PC-3 (cell line): ENCODE measurements around the gene HIGD1C. TPM values are rescaled to one million over a fixed set of nuclear protein-coding genes. Genes with fewer than 3 reads are reported as not detected.

Experiments
- ATAC-seq: fragments of 200-7000 bp; cut with Tn5 transposase; 2 replicates; pipeline ENCODE4 v1.9.1; 2020; ENCODE audit warnings: mild to moderate bottlenecking, moderate library complexity
- BruUV-seq: library from RNA; stranded (reverse); fragments of 400-500 nt; replicated peaks from 2 replicates; lab custom pipeline; 2021; lab: Mats Ljungman, UMichigan
- CTCF ChIA-PET: fragments of 300-600 bp; sonication (Branson Sonifier 250); formaldehyde crosslinking; loops from one replicate; lab custom pipeline; 2022; ENCODE audit warnings: antibody characterized with exemption; lab: Charles Lee
- POLR2A ChIA-PET: fragments of 300-600 bp; sonication (Branson Sonifier 250); formaldehyde crosslinking; loops from one replicate; lab custom pipeline; 2022; ENCODE audit warnings: antibody characterized with exemption; ENCODE audit not compliant: unreplicated experiment; lab: Charles Lee
- DNase-seq: peaks from one replicate; pipeline ENCODE4 v3.0.0-alpha.2; 2015
- H2AFZ ChIP-seq: fragments of 300-600 bp; sonication (generic); 2 replicates; pipeline ENCODE4 v1.6.0; 2016; ENCODE audit warnings: antibody characterized with exemption, low read length
- H3F3A ChIP-seq: fragments of 300-600 bp; sonication (generic); one replicate; pipeline ENCODE4 v1.6.0; 2017; ENCODE audit warnings: antibody characterized with exemption, low read length, control low read depth, mild to moderate bottlenecking; ENCODE audit not compliant: unreplicated experiment
- H3K27ac ChIP-seq: fragments of 300-600 bp; sonication (generic); 2 replicates; pipeline ENCODE4 v1.5.1; 2016; ENCODE audit warnings: mild to moderate bottlenecking, low read length
- H3K27me3 ChIP-seq: fragments of 300-600 bp; sonication (generic); 2 replicates; pipeline ENCODE4 v1.6.1; 2016; ENCODE audit warnings: low read length, mixed read lengths
- H3K36me3 ChIP-seq: fragments of 300-600 bp; sonication (generic); 2 replicates; pipeline ENCODE4 v1.6.1; 2016; ENCODE audit warnings: low read depth, mixed run types, low read length, mixed read lengths
- H3K4me1 ChIP-seq: fragments of 300-600 bp; sonication (generic); 2 replicates; pipeline ENCODE4 v1.5.1; 2016; ENCODE audit warnings: low read length; ENCODE audit not compliant: insufficient read depth
- H3K4me2 ChIP-seq: fragments of 300-600 bp; sonication (generic); 2 replicates; pipeline ENCODE4 v1.6.0; 2016; ENCODE audit warnings: low read length
- H3K4me3 ChIP-seq: fragments of 300-600 bp; sonication (generic); 2 replicates; pipeline ENCODE4 v1.5.1; 2016; ENCODE audit warnings: mild to moderate bottlenecking, low read length, mixed read lengths
- H3K79me2 ChIP-seq: fragments of 300-600 bp; sonication (generic); 2 replicates; pipeline ENCODE4 v1.6.1; 2017; ENCODE audit warnings: low read length, mixed read lengths
- H3K9ac ChIP-seq: fragments of 300-600 bp; sonication (generic); 2 replicates; pipeline ENCODE4 v1.6.0; 2016; ENCODE audit warnings: mild to moderate bottlenecking, low read length
- H3K9me2 ChIP-seq: fragments of 300-600 bp; sonication (generic); replicated peaks from 2 replicates; pipeline ENCODE4 v1.6.1; 2016; ENCODE audit warnings: mixed run types, low read length, mixed read lengths
- H3K9me3 ChIP-seq: fragments of 300-600 bp; sonication (generic); 2 replicates; pipeline ENCODE4 v1.6.1; 2016; ENCODE audit warnings: low read length, mixed read lengths
- H4K20me1 ChIP-seq: fragments of 300-600 bp; sonication (generic); 2 replicates; pipeline ENCODE4 v1.6.1; 2016; ENCODE audit warnings: low read length, mixed read lengths
- EZH2 ChIP-seq: fragments of 300-600 bp; sonication (generic); IDR thresholded peaks from one replicate; pipeline ENCODE4 v1.6.1; 2017; ENCODE audit warnings: antibody characterized with exemption, mild to moderate bottlenecking, low read length; ENCODE audit not compliant: unreplicated experiment
- EZH2phosphoT487 ChIP-seq: fragments of 300-600 bp; sonication (generic); IDR thresholded peaks from 2 replicates; pipeline ENCODE4 v1.6.1; 2018; ENCODE audit warnings: mild to moderate bottlenecking, antibody characterized with exemption, low read length, borderline replicate concordance
- intact Hi-C: fragments of 100-400 bp; cut with micrococcal nuclease; formaldehyde crosslinking; loops from 2 replicates; pipeline ENCODE4 v1.9.0; 2023
- total RNA-seq: library from RNA; depleted of rRNA; stranded (reverse); fragments of >200 nt; gene quantifications from 2 replicates; pipeline ENCODE4 v1.2.3, GENCODE V29; 2014
- TF ChIP-seq, protein P1 (sequence below): fragments of 300-600 bp; sonication (generic); conservative IDR thresholded peaks from 2 replicates; pipeline ENCODE4 v1.5.1; 2017; ENCODE audit warnings: antibody characterized with exemption, low read depth, mild to moderate bottlenecking, low read length

HIGD1C gene
- total RNA-seq, 1 experiment from 2014 or later = not detected

DNA sequence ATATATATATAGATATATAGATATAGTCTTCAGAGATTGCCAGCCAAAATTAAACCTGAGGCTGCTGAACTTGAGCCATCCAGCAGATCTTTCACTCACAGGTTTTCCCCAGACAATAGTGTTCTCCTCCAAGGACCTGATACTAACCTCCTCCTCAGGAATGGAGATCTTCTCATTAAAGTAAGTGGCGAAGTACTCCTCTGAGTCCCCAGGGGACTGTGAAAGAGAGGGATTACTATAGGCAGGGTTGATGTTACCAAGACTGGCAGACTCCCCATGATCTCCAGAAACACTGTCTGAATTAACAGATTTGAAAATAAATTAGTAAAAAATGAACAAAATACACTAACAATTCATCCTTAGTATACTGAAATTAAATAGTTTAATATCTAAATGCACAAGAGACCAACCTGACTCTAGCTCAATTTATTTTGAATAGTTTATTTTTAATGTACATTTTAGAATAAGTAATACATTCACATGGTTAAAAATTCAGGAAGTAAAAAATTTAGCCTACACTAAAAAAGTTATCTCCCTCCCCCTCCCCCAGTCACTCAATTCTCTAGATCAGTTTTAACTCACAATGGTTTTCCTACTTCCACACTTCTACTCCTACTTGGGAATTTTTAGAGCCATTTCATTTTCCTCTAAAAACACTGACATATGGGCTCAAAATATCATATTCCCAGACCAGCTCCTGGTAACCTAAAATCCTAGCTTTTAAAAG, 56.1 kb downstream of the HIGD1C start:
- BruUV-seq = no TSS peak
- Histone ChIP-seq H2AFZ (no peak overlapping the region), H3K4me3 (no peak overlapping the region), H3K9me3 (no peaks in the 10 kb centered on the region), H3K4me2 (no peak overlapping the region), H4K20me1 (no peaks in the 10 kb centered on the region), H3K79me2 (peaks cover 27% of the 10 kb centered on the region), H3F3A (no peaks in the 10 kb centered on the region), H3K4me1 (peaks cover 15% of the 10 kb centered on the region), H3K9me2 (no peaks in the 10 kb centered on the region), H3K9ac (no peak overlapping the region), H3K36me3 (peaks cover 21% of the 10 kb centered on the region), H3K27ac (no peak overlapping the region), H3K27me3 (no peaks in the 10 kb centered on the region)
- DNase-seq (no peak), ATAC-seq (no peak)
- ChIA-PET CTCF (no interaction called here), POLR2A (interaction anchor here (0.7 kb wide), 1 partner anchor 523 kb away, joined by 7 read pairs; no protein-coding TSS in a partner anchor)
- TF ChIP-seq EZH2phosphoT487 (no peak), EZH2 (no peak)
- TF ChIP-seq, protein P1, sequence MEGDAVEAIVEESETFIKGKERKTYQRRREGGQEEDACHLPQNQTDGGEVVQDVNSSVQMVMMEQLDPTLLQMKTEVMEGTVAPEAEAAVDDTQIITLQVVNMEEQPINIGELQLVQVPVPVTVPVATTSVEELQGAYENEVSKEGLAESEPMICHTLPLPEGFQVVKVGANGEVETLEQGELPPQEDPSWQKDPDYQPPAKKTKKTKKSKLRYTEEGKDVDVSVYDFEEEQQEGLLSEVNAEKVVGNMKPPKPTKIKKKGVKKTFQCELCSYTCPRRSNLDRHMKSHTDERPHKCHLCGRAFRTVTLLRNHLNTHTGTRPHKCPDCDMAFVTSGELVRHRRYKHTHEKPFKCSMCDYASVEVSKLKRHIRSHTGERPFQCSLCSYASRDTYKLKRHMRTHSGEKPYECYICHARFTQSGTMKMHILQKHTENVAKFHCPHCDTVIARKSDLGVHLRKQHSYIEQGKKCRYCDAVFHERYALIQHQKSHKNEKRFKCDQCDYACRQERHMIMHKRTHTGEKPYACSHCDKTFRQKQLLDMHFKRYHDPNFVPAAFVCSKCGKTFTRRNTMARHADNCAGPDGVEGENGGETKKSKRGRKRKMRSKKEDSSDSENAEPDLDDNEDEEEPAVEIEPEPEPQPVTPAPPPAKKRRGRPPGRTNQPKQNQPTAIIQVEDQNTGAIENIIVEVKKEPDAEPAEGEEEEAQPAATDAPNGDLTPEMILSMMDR = no peak
- intact Hi-C loops = no loop called here

DNA sequence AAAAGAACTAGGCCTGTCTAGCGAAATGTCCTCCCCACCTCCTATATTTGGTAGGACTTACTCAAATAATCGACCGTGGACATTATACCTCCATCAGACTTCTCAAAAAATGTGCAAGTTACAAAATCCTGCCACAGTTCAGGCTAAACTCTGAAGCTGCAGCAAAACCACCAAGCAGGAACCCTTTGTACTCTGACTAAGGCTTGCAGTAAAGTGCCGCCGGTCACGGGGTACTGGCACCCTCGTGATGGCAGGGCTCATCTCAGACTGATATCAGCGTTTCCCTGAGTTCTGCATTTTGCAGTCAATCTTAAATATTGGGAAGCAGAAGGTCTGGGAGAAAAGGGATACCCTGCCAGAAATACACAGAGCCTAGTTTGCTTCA, 56.7 kb downstream of the HIGD1C start:
- peaks cover 19% of the 10 kb centered on the region for H3K36me3 ChIP-seq
- no peak overlapping the region for H3K27ac ChIP-seq
- no peak overlapping the region for H3K4me2 ChIP-seq
- no peaks in the 10 kb centered on the region for H4K20me1 ChIP-seq
- no peak overlapping the region for H3K4me3 ChIP-seq
- ChIA-PET CTCF (no interaction called here), POLR2A (no interaction called here)
- H3K9ac ChIP-seq = no peak overlapping the region
- peaks cover 15% of the 10 kb centered on the region for H3K4me1 ChIP-seq
- no peaks in the 10 kb centered on the region for H3K27me3 ChIP-seq
- TF ChIP-seq, protein P1 = no peak
- TF ChIP-seq EZH2phosphoT487 (no peak), EZH2 (no peak)
- no TSS peak for BruUV-seq
- H2AFZ ChIP-seq = no peak overlapping the region
- no peaks in the 10 kb centered on the region for H3K9me3 ChIP-seq
- peaks cover 33% of the 10 kb centered on the region for H3K79me2 ChIP-seq
- intact Hi-C loops = no loop called here
- DNase-seq (no peak), ATAC-seq (no peak)
- no peaks in the 10 kb centered on the region for H3F3A ChIP-seq
- H3K9me2 ChIP-seq = no peaks in the 10 kb centered on the region

DNA sequence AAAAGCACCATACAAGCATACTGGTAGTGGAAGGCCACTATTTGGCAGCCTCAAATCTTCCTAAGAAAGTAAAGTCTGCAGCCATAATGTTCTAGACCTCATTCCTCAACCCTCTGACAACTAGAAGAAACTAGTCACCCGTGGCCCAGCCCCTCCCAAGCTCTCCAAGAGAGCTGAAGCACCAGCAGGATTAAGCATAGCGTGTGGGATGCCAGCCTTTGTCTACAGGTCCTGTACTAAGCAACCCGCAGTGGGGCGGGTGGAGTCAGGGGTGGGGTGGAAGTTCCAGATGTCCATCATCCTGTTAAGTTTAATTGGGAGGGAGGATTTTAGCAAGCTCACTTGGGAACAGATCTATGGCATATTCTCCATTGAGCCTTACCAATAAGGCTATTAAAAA, 59.6 kb downstream of the HIGD1C start:
- H3K4me3 ChIP-seq = no peak overlapping the region
- POLR2A ChIA-PET = interaction anchor here (0.7 kb wide), 1 partner anchor 237 kb away, joined by 13 read pairs; no protein-coding TSS in a partner anchor

More for the DNA sequence above, 59.6 kb downstream of the HIGD1C start:
- no TSS peak for BruUV-seq
- Histone ChIP-seq H2AFZ (no peak overlapping the region), H3K79me2 (peaks cover 58% of the 10 kb centered on the region), H3K36me3 (peaks cover 6% of the 10 kb centered on the region; the same call in 1 of the 2 replicates), H3K4me1 (no peaks in the 10 kb centered on the region), H3F3A (no peaks in the 10 kb centered on the region), H3K9me3 (no peaks in the 10 kb centered on the region), H3K4me2 (no peak overlapping the region), H3K9me2 (no peaks in the 10 kb centered on the region), H4K20me1 (no peaks in the 10 kb centered on the region), H3K27me3 (no peaks in the 10 kb centered on the region), H3K27ac (no peak overlapping the region), H3K9ac (no peak overlapping the region)
- no peak for ATAC-seq
- TF ChIP-seq EZH2 (no peak), EZH2phosphoT487 (no peak)
- TF ChIP-seq, protein P1 = no peak
- CTCF ChIA-PET = no interaction called here
- no peak for DNase-seq
- intact Hi-C loops = no loop called here
